GM19043 (cell line): Measurements from ENCODE around the gene KIF3B.
"Not testable (repeated sequence)": the region's sequence is repeated elsewhere in the genome, so short reads cannot be mapped to it uniquely, and the experiment has no call there.

Experiments
- ATAC-seq: cut with Tn5 transposase; IDR thresholded peaks from one replicate; pipeline ENCODE4 v1.9.1; 2021; ENCODE audit warnings: low read depth; ENCODE audit not compliant: unreplicated experiment

KIF3B gene

DNA sequence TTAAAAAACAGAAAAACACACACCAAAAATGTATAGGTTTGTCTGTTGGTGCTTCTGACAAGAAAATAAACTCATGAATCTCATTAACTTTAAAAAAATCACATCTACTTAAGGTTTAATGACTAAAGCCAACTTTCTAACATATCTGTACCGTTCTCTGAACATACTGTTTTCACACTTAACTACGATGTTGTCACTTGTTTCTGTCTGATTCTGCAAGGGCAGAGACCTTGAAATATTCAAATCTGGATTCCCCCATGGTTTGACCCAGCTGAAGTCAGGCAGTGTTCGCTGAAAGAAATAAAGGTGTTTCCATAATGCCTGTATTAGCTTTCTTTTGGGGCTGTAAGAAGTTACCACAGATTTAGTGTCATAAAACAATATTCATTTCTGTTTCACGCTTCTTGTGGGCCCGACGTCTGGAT is 78.0 kb downstream of the KIF3B start:
- ATAC-seq, result no peak

DNA sequence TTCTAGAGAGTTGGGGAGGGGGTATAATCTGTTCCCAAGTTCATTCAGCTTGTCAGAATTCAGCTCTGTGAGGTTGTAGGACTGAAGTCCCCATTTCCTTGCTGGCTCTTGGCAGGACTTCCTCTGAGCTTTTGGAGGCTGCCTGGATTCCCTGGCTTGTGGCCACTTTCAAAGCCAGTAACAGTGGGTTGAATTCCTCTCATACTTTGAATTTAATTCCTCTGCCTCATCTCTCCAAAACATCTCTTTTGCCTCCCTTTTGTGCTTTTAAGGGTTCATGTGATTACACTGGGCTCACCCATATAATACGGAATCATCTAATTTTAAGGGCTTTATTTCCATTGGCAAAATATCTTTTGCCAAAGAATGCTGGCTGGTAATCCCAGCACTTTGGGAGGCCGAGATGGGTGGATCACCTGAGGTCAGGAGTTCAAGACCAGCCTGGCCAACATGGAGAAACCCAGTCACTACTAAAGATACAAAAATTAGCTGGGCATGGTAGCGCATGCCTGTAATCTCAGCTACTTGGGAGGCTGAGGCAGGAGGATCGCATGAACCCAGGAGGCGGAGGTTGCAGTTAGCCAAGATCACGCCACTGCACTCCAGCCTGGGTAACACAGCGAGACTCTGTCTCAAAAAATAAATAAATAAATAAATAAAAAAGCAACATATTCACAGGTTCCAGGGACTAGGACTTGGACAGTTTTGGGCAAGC is 78.6 kb downstream of the KIF3B start:
- ATAC-seq, result not testable (repeated sequence)

DNA sequence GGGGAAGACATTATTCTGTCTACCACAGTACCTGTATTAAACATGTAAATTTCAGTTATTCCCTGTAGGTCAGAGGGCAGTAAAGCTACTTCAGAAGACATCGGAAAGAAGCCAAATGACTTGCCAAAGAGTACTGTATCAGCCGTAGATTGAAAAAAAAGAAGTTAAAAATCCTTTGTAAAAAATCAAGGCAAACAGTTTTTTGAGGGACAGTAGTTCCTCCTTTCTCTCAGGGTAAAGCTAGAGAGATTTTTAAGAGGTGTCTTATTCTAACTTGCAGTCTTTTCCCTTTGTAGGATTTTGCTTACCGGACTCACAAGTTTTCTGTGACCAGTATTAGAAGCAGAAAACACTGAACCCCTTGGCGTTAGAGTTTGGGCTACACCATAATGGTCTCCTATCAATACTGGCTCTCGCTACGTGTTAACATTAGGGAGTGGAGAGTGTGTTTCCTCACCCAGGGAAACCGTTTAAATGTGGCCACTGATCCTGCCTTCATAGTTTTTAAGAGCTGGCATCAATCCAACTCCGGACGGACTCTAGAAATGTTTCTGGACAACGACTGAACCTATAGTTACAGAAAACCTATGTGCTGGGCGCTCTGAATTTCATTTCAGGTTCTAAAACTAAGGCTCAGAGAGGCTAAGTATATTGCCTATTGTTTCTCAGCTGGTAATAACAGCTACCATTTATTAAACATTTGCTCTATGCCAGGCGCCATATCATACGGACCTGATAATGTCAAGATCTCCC is 79.3 kb downstream of the KIF3B start:
- no peak for ATAC-seq

DNA sequence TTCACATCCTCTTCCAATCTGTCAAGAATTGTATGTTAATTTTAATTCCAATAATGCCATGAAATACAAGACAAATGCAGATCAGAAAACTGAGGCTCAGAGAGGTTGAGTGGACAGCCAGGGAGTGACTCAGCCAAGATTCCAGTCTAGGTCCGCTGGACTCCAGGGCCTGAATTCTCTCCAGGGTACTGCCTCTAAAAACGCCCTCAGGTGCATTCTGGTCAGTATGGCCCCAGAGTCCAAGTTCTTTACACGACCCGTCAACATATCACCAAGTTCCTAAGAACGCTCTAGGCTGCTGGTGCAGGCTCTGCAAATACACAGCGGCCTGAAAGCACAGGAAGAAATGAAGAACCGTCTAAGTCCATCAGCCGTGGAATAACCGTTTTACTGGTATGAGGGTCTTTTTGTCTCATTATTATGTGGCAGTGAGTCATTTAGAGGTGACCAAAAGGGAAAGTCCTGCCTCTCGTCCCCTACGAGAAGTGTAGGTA is 80.0 kb downstream of the KIF3B start:
- no peak for ATAC-seq

DNA sequence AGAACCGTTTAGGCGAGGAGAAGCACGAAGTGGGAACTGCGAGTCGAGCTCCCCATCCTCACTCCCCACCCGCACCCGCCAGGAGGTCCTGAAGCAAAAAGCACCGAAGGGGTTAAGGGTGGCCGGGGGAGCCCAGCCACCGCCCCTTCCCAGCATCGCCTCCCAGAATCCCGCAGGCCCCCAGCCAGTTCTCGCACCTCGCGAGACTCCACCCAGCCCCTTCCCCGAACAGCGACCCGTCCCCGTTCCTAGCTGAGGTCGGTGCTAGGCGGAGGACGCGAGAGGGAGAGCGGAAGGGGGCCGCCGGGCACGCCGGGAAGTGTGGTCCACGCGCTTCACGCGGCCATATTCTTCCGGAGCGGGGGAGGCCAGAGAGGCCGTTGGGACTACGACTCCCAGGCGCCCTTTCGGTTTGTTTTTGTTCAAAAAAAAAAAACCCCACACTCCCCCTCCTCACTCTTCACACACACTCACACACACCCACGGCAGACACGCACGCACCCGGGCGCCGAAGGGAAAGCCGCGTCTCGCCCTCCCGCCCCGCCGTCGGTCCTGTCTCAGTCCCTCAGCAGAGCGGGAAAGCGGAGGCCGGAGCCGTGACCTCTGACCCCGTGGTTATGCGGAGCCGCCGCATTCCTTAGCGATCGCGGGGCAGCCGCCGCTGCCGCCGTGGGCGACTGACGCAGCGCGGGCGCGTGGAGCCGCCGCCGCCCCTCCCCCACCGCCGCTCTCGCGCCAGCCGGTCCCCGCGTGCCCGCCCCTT is 80.6 kb downstream of the KIF3B start, which contains the start of gene ASXL1:
Gene ASXL1, plus strand, starts transcription at position 463 of the 763 bp plus-strand sequence. CDS start 445 bp downstream, outside the sequence.
- ATAC-seq, result peak; percentile 78

DNA sequence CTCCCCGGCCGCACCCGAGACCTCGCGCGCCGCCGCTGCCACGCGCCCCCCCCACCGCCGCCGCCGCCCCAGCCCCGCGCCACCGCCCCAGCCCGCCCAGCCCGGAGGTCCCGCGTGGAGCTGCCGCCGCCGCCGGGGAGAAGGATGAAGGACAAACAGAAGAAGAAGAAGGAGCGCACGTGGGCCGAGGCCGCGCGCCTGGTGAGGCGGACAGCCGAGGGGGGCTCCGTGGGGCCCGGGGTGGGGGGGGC is 81.1 kb downstream of the KIF3B start:
- ATAC-seq, result no peak

DNA sequence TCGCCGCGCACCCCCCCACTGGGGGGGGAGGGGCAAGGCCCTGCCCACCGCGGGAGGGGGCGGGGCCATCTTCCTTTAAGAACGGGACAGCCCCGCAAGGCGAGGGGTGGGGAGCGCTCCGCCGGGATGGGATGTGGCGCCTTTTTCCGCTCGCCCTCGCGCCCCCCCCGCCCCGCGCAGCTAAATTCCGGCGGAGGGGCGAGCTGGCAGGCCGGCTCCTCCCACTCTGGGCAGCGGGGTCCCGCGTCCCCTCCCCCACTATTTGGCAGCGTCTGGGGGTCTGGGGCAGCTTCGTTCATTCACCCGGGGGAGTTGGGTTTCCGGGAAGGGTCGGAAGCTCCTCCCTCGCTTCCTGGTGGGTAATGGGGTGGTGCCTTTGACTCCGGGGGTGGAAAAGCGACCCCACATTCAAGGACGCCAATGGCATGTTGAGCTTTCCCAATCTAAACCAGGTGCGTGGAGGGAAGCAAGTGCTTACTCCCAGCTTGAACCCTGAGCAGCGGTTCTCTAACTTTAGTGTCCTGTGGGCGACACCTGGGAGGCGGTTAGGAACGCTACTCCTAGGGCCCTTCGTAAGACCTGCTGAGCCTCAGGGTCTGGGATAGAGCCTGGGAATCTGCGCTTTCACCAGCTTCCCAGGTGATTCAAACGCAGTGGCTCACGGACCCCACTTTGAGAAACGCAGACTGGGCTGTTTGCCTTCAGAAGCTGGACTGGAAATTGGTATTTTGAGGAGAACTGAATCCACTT is 81.6 kb downstream of the KIF3B start:
- no peak for ATAC-seq

DNA sequence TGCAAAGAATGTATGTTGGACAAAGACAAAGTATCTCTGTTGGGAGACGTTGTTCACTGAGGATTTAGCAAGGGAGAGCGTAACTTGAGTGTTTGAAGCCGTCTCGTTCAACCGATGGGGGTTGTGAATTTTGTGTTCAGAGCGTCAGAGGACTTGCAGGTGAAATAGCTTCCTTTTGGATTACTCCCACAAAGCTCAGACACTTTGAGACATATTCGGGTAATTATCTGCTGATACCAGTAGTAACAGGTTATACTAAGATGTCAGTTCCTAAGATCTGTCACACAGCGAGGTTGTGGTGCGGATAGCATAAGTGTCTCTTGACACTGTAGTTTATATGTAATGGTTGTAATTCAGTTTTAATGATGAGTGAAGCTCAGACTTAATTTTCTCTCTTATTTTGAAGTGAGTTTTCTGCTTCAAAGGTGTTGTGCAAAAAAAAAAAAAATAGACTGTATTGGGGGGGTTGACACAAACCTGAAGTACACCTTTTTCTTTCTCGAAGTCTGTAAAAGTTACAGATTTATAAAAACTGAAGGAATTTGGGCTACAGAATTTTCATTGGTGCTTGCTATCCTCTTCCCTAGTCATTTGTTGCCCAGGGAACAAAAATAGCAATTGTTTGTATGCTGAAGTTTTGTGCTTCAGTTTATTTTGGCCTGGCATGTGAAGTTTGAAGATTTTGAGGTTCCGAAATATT is 82.3 kb downstream of the KIF3B start:
- no peak for ATAC-seq

DNA sequence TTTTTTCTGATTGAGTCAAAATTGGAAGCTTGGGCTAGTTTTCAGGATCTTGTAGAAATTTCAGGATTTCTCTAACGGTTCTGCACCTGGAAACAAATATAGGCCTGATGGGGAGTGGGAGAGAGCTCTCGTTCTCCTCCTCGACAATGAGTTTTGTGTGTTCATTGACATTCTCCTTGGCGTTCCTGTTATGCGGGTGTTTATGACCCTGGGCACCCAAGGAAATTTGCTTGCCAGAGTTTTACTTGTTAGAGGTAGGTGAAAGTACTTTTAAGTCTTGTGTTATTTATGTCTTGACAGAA is 82.8 kb downstream of the KIF3B start:
- no peak for ATAC-seq

DNA sequence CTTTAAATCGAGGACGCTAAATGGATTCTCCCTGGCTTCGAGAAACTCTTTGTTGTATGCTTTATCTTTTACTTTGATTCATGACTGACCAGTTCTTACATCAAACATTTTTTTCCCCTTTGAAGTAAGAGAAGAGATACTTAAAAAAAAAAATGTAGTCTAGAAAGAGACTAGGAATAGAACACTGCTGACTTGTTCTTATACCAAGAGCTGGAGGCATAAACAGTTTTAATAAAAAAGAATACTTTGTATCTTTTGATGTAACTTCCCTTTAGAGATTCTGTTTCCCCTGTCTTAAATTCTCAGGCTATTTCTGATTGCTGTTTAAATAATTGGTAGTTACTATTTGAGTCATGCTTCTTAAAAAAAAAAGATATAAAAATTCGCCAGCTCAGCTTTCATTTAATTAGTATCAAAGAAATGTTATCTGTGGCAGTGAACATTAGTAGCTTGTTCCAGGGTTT is 85.5 kb downstream of the KIF3B start:
- no peak for ATAC-seq

DNA sequence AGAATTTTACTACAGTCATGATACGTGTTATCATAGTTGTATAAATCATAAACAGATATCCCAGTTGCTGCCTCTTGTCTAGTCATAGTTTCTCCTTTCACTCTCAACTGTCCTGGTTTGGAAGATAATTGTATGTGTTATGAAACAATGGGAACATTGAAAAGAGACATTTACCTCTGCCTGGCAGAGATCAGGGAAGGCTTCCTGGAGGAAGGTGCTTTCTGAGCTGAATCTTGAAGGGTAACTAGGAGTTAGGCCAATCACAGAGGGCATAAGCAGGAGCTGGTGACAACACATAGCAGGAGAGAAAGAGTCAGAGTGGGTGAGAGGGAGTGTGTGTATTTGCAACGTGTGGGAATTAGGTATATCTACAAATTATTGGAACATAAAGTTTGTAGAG is 86.0 kb downstream of the KIF3B start:
- ATAC-seq, result no peak

DNA sequence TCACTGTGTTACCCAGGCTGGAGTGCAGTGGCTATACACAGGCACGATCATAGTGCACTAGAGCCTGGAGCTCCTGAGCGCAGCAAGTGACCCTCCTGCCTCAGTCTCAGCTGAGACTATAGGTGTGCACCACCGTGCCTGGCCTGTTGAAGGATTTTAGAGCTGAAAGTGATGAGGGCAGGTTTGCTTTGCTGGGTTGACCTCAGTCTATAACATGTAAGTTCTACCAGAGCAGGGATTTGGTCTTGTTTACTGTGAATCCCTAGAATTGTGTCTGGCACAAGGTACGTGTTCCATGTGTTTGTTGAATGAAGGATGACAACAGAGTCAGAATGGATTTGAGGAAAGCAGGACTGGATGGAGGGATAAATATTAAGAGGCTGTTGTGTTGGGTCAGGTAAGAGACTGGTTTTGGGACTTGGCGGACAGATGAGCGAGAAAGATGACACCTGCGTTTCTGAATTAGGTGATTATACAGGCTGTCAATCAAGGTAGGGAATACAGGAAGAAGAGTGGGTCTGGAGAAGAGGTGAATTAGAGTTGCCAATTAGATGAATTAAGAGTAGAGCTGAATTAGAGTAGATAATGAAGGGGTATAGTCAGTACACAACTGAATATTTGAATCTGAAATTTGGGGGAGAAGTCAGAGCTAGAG is 87.2 kb downstream of the KIF3B start:
- ATAC-seq, result no peak

DNA sequence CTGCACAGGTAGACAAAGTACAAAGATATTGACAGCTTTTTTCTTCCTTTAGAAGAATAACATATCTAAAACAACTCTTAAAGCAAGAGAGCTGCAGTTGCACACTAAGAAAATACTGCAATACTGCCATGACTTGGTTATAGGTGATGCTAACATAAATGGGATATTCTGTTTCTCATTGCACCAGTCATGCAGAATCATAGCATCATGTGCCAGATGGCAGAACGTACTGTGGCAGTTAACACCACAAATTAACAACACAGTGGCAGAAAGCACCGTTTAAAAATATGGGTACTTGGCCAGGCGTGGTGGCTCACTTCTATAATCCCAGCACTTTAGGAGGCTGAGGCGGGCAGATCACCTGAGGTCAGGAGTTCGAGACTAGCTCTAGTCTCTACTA is 88.1 kb downstream of the KIF3B start:
- no peak for ATAC-seq

DNA sequence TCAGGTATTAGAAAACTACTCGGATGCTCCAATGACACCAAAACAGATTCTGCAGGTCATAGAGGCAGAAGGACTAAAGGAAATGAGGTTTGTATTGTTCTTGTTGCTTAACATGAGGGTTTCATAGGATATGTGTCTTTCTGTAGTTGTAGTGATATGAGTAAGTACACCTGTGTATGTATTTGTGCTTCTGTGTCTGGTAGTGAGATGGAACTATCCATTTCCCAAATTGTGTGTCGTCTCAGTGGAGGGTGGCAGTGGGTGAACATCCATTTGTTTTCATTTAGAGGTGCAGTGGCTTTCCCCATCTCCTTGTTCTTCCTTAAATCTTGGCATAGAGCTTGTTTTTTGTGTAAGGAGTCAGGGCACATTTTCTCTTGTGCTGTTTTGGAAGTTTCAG is 88.9 kb downstream of the KIF3B start:
- no peak for ATAC-seq

DNA sequence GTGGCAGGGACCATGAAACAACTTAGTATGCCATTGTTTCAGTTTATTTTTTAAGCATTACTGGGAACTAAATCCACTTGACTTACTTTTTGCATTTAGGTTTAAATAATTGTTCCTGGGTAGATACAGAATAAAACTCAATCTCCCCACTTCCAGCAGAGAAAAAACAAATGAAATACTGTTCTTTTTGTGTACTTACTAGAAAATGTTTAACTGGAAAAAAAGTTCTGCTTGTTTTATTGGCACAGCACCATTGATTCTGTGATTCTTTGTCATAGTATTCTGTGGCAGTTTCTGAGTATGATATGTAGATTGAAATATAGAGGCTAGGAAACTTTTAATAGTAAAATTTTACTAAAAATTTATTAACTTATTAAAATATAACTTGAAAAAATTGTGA is 90.9 kb downstream of the KIF3B start:
- no peak for ATAC-seq

DNA sequence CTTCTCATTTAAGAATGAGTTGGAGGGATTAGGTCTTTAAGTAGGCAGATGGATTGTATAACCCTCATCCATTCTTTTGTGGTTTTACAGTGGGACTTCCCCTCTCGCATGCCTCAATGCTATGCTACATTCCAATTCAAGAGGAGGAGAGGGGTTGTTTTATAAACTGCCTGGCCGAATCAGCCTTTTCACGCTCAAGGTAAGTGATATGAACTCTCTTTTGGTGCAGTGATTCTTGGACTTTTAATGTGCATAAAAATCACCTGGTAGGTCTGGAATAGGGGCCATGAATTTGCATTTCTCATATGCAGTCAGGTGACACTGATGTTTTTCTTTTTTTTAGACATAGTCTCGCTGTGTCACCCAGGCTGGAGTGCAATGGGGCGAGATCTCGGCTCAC is 91.5 kb downstream of the KIF3B start:
- no peak for ATAC-seq

DNA sequence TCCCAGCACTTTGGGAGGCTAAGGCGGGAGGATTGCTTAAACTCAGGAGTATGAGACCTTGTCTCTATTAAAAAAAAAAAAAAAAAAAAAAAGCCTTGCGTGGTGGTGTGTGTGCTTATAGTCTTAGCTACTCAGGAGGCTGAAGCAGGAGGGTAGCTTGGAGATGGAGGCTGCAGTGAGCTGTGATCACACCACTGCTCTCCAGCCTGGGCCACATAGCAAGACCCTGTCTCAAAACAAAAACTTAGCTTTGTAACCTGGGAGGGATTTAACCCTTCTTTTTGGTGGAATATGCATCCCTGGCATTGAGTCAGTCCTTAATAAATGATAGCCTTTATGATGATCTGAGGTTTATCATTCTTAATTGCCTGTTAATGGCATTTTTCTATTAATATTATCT is 93.4 kb downstream of the KIF3B start:
- ATAC-seq, result no peak

DNA sequence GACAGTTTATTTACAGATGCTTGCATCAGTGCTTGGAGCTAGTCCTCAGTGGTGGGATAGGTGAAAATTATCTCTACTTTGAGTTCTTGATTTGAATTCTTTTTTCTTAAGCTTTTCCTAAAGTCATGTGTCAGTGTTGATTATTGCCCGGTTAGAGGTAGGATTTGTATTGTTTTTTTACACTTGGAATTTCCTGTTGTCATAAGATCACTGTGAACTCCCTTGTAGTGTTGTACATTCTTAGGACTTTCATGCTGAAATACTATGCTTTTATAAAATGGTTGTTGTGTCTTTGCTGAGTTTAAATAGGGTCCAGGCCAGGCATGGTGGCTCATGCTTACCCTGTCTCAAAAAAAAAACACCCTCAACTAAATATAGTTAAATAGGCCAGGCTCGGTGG is 101.0 kb downstream of the KIF3B start:
- ATAC-seq, result no peak

DNA sequence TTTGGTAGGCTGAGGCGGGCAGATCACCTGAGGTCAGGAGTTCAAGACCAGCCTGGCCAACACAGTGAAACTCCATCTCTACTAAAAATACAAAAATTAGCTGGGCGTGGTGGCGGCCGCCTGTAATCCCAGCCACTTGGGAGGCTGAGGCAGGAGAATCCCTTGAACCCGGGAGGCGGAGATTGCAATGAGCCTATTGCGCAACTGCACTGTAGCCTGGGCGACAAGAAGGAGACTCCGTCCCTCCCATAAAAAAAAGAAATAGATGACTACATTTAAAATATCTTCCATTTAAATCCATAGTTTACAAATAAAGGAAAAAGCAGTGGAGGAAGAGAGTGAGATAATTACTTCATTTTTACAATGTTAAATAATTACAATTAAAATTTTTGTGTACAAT is 102.6 kb downstream of the KIF3B start:
- ATAC-seq, result not testable (repeated sequence)

DNA sequence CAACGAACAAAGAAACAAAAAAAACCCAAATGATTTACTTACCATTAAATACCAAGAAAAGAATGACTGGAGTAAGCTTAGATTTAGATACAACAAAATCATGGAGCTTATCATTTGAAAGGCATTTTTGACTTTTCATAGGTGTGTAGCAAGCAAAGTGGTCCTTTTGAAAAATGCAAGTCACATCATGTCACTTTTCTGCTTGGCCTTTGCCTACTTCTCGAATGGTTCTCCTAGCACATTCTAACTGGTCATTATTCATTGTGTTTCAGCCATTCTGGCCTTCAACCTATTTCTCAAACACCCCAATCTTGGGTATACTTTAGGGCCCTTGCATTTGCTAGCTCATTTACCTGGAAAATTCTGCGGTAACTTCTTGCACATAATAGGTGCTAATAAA is 103.3 kb downstream of the KIF3B start:
- ATAC-seq, result no peak
